LNCAP (cell line): ENCODE measurements around the gene ARL4C.

Source experiments
- TF ChIP-seq, protein P1 (sequence below): fragments of 450-650 bp; IDR thresholded peaks from 2 replicates; pipeline ENCODE4 v1.5.1; 2017; ENCODE audit warnings: mild to moderate bottlenecking

ARL4C gene

GRCh38 chr2:234514099-234514498 is 17.2 kb upstream of the ARL4C start:
- TF ChIP-seq, protein P1, sequence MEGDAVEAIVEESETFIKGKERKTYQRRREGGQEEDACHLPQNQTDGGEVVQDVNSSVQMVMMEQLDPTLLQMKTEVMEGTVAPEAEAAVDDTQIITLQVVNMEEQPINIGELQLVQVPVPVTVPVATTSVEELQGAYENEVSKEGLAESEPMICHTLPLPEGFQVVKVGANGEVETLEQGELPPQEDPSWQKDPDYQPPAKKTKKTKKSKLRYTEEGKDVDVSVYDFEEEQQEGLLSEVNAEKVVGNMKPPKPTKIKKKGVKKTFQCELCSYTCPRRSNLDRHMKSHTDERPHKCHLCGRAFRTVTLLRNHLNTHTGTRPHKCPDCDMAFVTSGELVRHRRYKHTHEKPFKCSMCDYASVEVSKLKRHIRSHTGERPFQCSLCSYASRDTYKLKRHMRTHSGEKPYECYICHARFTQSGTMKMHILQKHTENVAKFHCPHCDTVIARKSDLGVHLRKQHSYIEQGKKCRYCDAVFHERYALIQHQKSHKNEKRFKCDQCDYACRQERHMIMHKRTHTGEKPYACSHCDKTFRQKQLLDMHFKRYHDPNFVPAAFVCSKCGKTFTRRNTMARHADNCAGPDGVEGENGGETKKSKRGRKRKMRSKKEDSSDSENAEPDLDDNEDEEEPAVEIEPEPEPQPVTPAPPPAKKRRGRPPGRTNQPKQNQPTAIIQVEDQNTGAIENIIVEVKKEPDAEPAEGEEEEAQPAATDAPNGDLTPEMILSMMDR, result no peak

DNA sequence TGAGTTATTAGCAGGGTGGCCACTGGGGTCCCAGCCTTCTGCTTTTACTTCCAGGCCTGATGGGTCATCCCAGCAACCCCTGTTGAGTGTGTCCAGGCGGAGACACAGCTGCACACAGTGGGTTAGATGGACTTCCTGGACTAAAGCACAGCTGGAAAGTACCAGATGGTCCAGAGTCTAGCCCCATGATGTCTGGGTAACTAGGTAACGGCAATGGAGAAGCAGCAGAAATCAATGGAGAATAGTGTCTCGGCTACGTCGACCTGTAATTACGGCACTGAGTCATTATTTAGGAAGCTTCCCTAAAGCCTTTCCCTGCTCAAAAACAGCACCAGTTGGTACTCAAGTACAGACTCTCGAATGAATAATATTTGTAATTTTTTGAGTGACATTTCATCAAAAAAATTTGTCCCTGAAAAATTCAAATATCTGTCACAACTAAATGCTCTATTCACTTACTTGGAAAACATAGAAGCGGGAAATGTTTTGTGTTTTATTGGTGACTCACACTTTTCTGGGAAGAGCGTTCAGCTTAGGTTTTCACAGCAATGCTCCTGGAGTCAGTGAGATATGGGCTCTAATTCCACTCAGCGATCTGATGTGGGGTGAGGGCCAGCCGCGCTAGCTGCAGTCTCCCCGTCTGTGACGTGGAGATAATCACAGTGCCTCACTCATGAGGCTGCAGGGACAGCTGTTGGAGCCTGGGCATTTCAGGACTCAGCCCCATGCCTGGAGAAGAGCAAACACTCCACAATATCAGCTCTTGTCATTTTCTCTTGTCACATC is 16.2 kb upstream of the ARL4C start:
- TF ChIP-seq, protein P1, result no peak

DNA sequence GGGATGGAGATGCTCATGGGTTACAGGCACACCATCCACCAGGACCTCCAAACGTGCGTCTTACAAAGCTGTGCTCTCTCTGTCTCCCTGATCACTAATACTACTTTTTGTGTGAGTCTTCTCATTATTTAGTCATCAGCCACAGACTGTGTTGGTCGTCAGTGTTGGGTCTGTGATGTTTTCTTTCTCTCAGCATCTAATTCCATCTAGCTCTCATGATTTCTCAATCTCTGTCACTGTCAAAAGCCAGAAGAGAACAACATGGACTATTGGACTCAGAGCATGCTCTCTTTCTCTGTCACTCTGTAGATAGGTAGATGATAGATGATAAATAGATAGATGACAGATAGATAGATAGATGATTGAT is 6.0 kb upstream of the ARL4C start:
- TF ChIP-seq, protein P1, result no peak

- TF ChIP-seq, protein P1, result no peak
These were observed 5.5 kb upstream of the ARL4C start for GRCh38 chr2:234502285-234502918.

DNA sequence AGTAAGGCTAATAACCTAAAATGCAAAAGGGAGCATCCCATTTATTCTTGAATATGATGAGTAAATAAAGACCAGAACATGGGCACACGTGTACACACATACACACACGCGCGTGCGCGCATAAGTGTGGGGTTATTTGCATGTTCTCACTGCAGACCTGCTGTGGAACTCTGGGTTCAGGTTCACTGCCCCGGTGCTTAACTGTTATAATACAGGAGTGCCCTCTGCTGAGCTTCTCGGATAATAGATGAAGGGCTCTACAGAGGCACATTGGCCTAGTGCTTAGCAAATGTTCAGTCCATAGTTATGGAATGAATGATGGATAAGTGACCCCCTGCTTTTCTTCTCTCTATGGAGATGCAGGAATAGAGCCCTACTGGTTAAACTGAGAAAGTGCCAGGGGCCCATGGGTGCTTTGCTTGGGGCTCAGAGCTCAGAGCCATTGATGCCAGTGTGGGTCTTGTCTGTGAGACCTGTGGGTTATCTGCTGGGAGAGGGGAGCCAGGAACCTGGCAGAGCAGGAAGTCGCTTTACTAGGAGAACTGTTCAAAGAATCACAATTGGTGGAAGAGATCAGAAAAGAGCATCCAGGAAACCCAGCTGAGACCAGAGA is 3.6 kb upstream of the ARL4C start:
- TF ChIP-seq, protein P1, result peak; percentile 59

- TF ChIP-seq, protein P1, result no peak
These were observed 834 bp upstream of the ARL4C start for GRCh38 chr2:234497594-234498235.

GRCh38 chr2:234496055-234496834 is 636 bp downstream of the ARL4C start:
- TF ChIP-seq, protein P1, result peak; percentile 9; the same call in 1 of the 2 replicates
